ENCODE data around the gene ORM2. TPM values are rescaled to one million over a fixed set of nuclear protein-coding genes. Genes with fewer than 3 reads are reported as not detected.

ORM2 gene
- total and polyA plus RNA-seq, 4 donors = 0.28 to 0.29 TPM; not detected in 2

- DNase-seq (ENCODE audit: low read depth in 4 of 6, low spot score in 6 of 6) = no peak
- Histone ChIP-seq H3K36me3 (ENCODE audit: control insufficient read depth, insufficient read depth, low read length) (peaks cover 64% of the 10 kb centered on the region), H3K27ac (ENCODE audit: low read depth, low read length) (no peak overlapping the region), H3K27me3 (ENCODE audit: control insufficient read depth, insufficient read depth, low read length) (no peaks in the 10 kb centered on the region), H3K9me3 (ENCODE audit: control insufficient read depth, insufficient read depth, low read length) (no peaks in the 10 kb centered on the region), H3K4me1 (ENCODE audit: control insufficient read depth, insufficient read depth, low read length) (peaks cover 31% of the 10 kb centered on the region), H3K4me3 (ENCODE audit: low read depth, low read length) (no peak overlapping the region)
- WGBS (ENCODE audit: insufficient coverage) = 93% methylated on average over 13 of the region's 16 CpGs
Measured at GRCh38 chr9:114373960-114374730, 44.5 kb downstream of the ORM2 start.

DNA sequence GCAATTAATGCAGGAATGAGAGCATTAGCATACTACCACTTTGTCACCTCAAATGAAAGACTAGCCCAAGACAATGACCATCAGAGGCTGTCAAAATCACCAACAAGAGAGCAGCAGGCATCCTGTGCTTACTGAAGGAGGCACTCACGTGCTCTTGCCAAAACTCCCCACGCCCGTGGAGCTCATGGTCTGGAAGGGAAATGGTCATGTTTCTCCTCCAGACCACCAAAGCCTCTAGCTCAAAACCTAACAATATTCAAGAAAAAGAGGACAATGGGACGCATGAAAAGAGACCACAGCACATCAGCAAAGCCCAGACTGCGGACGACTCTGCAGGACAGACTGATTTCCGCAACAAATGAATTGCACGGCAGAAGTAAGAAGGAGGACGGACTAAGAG is 45.3 kb downstream of the ORM2 start:
- no peaks in the 10 kb centered on the region for H3K9me3 ChIP-seq (ENCODE audit: control insufficient read depth, insufficient read depth, low read length)
- H3K27me3 ChIP-seq (ENCODE audit: control insufficient read depth, insufficient read depth, low read length) = no peaks in the 10 kb centered on the region
- no peak for DNase-seq (ENCODE audit: low read depth in 4 of 6, low spot score in 6 of 6)
- H3K4me1 ChIP-seq (ENCODE audit: control insufficient read depth, insufficient read depth, low read length) = peaks cover 29% of the 10 kb centered on the region
- 72% methylated on average over 5 of the region's 9 CpGs for WGBS (ENCODE audit: insufficient coverage)
- no peak overlapping the region for H3K4me3 ChIP-seq (ENCODE audit: low read depth, low read length)
- H3K27ac ChIP-seq (ENCODE audit: low read depth, low read length) = no peak overlapping the region
- peaks cover 68% of the 10 kb centered on the region for H3K36me3 ChIP-seq (ENCODE audit: control insufficient read depth, insufficient read depth, low read length)

DNA sequence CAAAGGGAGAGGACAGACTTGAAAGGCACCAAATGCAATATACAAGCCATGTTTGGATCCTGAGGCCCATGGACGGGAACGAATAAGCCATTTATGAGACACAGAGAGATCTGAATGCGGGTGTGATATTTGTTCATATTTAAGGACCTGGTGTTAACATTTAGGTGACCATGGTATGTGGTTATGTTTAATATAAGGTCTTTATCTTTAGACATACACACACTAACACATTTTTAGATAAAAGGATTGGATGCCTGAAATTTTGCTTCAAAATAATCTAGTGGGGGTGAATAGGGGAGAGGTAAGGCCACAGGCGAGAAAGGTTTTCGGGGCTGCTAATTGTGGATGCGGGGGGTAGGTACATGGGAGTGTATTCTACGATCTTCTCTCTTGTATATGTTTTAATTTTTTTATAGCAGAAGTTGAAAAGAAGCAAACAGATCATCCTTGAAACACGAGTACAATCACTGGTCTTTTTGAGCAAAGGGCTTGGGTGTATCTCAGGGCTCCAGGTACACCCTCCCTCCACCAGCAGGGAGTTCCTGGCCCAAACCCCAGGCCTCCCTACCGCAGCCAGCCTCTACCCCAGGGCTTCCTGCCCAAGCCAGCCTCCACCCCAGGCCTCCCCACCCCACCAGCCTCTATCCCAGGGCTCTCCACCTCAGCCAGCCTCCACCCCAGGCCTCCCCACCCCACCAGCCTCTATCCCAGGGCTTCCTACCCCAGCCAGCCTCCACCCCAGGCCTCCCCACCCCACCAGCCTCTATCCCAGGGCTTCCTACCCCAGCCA is 45.9 kb downstream of the ORM2 start:
- no peak for DNase-seq (ENCODE audit: low read depth in 4 of 6, low spot score in 6 of 6)
- Histone ChIP-seq H3K27ac (ENCODE audit: low read depth, low read length) (no peak overlapping the region), H3K4me3 (ENCODE audit: low read depth, low read length) (no peak overlapping the region), H3K4me1 (ENCODE audit: control insufficient read depth, insufficient read depth, low read length) (peaks cover 23% of the 10 kb centered on the region), H3K27me3 (ENCODE audit: control insufficient read depth, insufficient read depth, low read length) (no peaks in the 10 kb centered on the region), H3K36me3 (ENCODE audit: control insufficient read depth, insufficient read depth, low read length) (peaks cover 63% of the 10 kb centered on the region), H3K9me3 (ENCODE audit: control insufficient read depth, insufficient read depth, low read length) (no peaks in the 10 kb centered on the region)
- 95% methylated on average over 6 of the region's 9 CpGs for WGBS (ENCODE audit: insufficient coverage)

GRCh38 chr9:114376586-114377445 is 47.1 kb downstream of the ORM2 start:
- Histone ChIP-seq H3K27me3 (ENCODE audit: control insufficient read depth, insufficient read depth, low read length) (no peaks in the 10 kb centered on the region), H3K36me3 (ENCODE audit: control insufficient read depth, insufficient read depth, low read length) (peaks cover 65% of the 10 kb centered on the region), H3K9me3 (ENCODE audit: control insufficient read depth, insufficient read depth, low read length) (no peaks in the 10 kb centered on the region), H3K4me3 (ENCODE audit: low read depth, low read length) (no peak overlapping the region), H3K27ac (ENCODE audit: low read depth, low read length) (no peak overlapping the region), H3K4me1 (ENCODE audit: control insufficient read depth, insufficient read depth, low read length) (peaks cover 11% of the 10 kb centered on the region)
- no peak for DNase-seq (ENCODE audit: low read depth in 4 of 6, low spot score in 6 of 6)
- WGBS (ENCODE audit: insufficient coverage) = 86% methylated on average over 18 of the region's 19 CpGs

- H3K4me3 ChIP-seq (ENCODE audit: low read depth, low read length) = no peak overlapping the region
- H3K9me3 ChIP-seq (ENCODE audit: control insufficient read depth, insufficient read depth, low read length) = no peaks in the 10 kb centered on the region
- H3K36me3 ChIP-seq (ENCODE audit: control insufficient read depth, insufficient read depth, low read length) = peaks cover 53% of the 10 kb centered on the region
- 91% methylated on average over 8 of the region's 8 CpGs for WGBS (ENCODE audit: insufficient coverage)
- H3K27me3 ChIP-seq (ENCODE audit: control insufficient read depth, insufficient read depth, low read length) = no peaks in the 10 kb centered on the region
- H3K27ac ChIP-seq (ENCODE audit: low read depth, low read length) = no peak overlapping the region
- DNase-seq (ENCODE audit: low read depth in 4 of 6, low spot score in 6 of 6) = no peak
- peaks cover 10% of the 10 kb centered on the region for H3K4me1 ChIP-seq (ENCODE audit: control insufficient read depth, insufficient read depth, low read length)
Measured at GRCh38 chr9:114378016-114378415, 48.3 kb downstream of the ORM2 start.

DNA sequence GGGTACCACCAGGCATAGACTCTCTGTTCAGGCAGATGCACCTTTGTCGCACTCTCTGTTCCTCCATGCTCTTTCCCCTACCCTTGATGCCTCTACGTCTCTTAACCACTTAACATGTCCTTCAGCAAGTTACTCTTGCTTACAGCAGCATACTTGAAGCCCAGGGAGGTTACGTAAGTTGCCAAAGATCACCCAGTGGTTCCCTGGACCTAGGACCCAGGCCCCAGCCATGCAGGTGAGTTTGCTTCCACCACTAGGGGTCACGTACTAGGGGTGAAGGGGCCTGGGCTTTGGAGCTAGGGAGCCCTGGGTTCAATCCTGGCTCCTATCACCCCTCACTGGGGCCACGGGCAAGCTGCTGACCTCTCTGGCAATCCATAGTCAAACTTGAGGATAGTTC is 49.2 kb downstream of the ORM2 start:
- DNase-seq (ENCODE audit: low read depth in 4 of 6, low spot score in 6 of 6) = no peak
- Histone ChIP-seq H3K27ac (ENCODE audit: low read depth, low read length) (no peak overlapping the region), H3K27me3 (ENCODE audit: control insufficient read depth, insufficient read depth, low read length) (no peaks in the 10 kb centered on the region), H3K4me3 (ENCODE audit: low read depth, low read length) (no peak overlapping the region), H3K9me3 (ENCODE audit: control insufficient read depth, insufficient read depth, low read length) (no peaks in the 10 kb centered on the region), H3K36me3 (ENCODE audit: control insufficient read depth, insufficient read depth, low read length) (peaks cover 45% of the 10 kb centered on the region), H3K4me1 (ENCODE audit: control insufficient read depth, insufficient read depth, low read length) (peaks cover 18% of the 10 kb centered on the region)
- 100% methylated on average over 4 of the region's 5 CpGs for WGBS (ENCODE audit: insufficient coverage)

Other genes starting within 250 kb of the ORM2 start
- gene KIF12, start 230.6 kb upstream of the ORM2 start, total RNA-seq = 1 to 10 TPM in 1 of 2 donors, under 1 TPM in 1; 0.59 to 9.0 TPM
- 1 to 10 TPM; 4.5 to 5.3 TPM for gene KIF12, start 230.6 kb upstream of the ORM2 start, polyA plus RNA-seq (ENCODE audit: insufficient read length in 2 of 2)
- gene COL27A1, start 174.3 kb upstream of the ORM2 start, total RNA-seq = 10 to 100 TPM in 1 of 2 donors, 1 to 10 TPM in 1; 8.4 to 16.9 TPM
- gene COL27A1, start 174.3 kb upstream of the ORM2 start, polyA plus RNA-seq (ENCODE audit: insufficient read length in 2 of 2) = 10 to 100 TPM; 14.0 to 21.9 TPM
- 1 to 10 TPM in 1 of 2 donors, under 1 TPM in 1; 0.72 to 5.2 TPM for gene ORM1, start 6.8 kb upstream of the ORM2 start, total RNA-seq
- not detected for gene ORM1, start 6.8 kb upstream of the ORM2 start, polyA plus RNA-seq (ENCODE audit: insufficient read length in 2 of 2)
- 10 to 100 TPM in 1 of 2 donors, 1 to 10 TPM in 1; 6.7 to 15.6 TPM for gene AKNA, start 58.1 kb downstream of the ORM2 start, total RNA-seq
- 10 to 100 TPM; 13.2 to 17.3 TPM for gene AKNA, start 58.1 kb downstream of the ORM2 start, polyA plus RNA-seq (ENCODE audit: insufficient read length in 2 of 2)
- 1 to 10 TPM; 4.4 to 8.9 TPM for gene WHRN, start 175.6 kb downstream of the ORM2 start, total RNA-seq
- gene WHRN, start 175.6 kb downstream of the ORM2 start, polyA plus RNA-seq (ENCODE audit: insufficient read length in 2 of 2) = 10 to 100 TPM; 24.8 to 26.8 TPM

Measured in spinal cord (tissue), 10 donors.